ENCODE results near the gene CCDC57.

DNA sequence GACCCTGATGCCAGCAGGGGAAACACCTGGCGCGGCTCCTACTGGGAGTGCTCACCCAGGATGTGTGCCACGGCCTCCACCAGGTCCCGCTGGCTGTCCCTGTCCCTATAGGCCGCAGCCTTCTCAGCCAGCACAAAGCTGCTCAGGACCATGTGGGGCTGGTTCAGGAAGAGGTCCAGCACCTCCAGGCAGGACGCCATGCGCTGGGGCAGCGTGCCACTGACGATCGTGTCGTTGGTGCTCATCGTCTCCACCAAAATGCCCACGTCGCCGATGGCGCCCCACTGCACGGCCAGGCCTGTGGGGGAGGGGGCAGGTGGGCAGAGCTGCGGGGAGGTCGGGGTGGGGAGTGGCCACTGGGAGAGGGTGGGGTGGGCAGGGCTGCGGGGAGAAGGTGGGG is 131.1 kb downstream of the CCDC57 start:
- TF ChIP-seq POLR2A (IDR thresholded peaks at IDR 0.05; ENCODE audit: low read depth), result no peak
- TF ChIP-seq, protein P1, sequence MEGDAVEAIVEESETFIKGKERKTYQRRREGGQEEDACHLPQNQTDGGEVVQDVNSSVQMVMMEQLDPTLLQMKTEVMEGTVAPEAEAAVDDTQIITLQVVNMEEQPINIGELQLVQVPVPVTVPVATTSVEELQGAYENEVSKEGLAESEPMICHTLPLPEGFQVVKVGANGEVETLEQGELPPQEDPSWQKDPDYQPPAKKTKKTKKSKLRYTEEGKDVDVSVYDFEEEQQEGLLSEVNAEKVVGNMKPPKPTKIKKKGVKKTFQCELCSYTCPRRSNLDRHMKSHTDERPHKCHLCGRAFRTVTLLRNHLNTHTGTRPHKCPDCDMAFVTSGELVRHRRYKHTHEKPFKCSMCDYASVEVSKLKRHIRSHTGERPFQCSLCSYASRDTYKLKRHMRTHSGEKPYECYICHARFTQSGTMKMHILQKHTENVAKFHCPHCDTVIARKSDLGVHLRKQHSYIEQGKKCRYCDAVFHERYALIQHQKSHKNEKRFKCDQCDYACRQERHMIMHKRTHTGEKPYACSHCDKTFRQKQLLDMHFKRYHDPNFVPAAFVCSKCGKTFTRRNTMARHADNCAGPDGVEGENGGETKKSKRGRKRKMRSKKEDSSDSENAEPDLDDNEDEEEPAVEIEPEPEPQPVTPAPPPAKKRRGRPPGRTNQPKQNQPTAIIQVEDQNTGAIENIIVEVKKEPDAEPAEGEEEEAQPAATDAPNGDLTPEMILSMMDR (IDR thresholded peaks at IDR 0.05), result no peak
- no peak for TF ChIP-seq POLR2AphosphoS5 (IDR thresholded peaks at IDR 0.05)

Data from esophagus muscularis mucosa (tissue), 3 donors.